Loucy (cell line): ENCODE results near the gene SLX9.

Experiments
- H2AFZ ChIP-seq: fragments of 200-600 bp; sonication (generic); 2 replicates; pipeline ENCODE4 v1.6.0; 2016; ENCODE audit warnings: antibody characterized with exemption, mild to moderate bottlenecking, low read length, moderate library complexity
- H3F3A ChIP-seq: fragments of 200-600 bp; 2 replicates; pipeline ENCODE4 v1.6.0; 2016; ENCODE audit warnings: antibody characterized with exemption, low read depth, mild to moderate bottlenecking
- H3K27me3 ChIP-seq: fragments of 200-600 bp; sonication (generic); 2 replicates; pipeline ENCODE4 v1.6.1; 2014; ENCODE audit warnings: low read length, mild to moderate bottlenecking; ENCODE audit not compliant: insufficient read depth, poor library complexity, severe bottlenecking
- H3K36me3 ChIP-seq: fragments of 200-600 bp; sonication (generic); 2 replicates; pipeline ENCODE4 v1.6.1; 2016; ENCODE audit warnings: low read length; ENCODE audit not compliant: insufficient read depth
- H3K4me1 ChIP-seq: fragments of 200-600 bp; sonication (generic); 2 replicates; pipeline ENCODE4 v1.5.1; 2014; ENCODE audit warnings: low read length, mild to moderate bottlenecking; ENCODE audit not compliant: insufficient read depth, poor library complexity, severe bottlenecking
- H3K4me2 ChIP-seq: fragments of 200-600 bp; sonication (generic); 2 replicates; pipeline ENCODE4 v1.6.0; 2014; ENCODE audit warnings: antibody characterized with exemption, low read length, low read depth, mild to moderate bottlenecking; ENCODE audit not compliant: poor library complexity, severe bottlenecking
- H3K4me3 ChIP-seq: fragments of 200-600 bp; sonication (generic); 2 replicates; pipeline ENCODE4 v1.5.1; 2014; ENCODE audit warnings: low read length, mild to moderate bottlenecking, mixed read lengths; ENCODE audit not compliant: poor library complexity, severe bottlenecking
- H3K79me2 ChIP-seq: fragments of 200-600 bp; sonication (generic); 2 replicates; pipeline ENCODE4 v1.6.1; 2014; ENCODE audit warnings: low read length; ENCODE audit not compliant: insufficient read depth
- H3K9ac ChIP-seq: fragments of 200-600 bp; sonication (generic); 2 replicates; pipeline ENCODE4 v1.6.0; 2014; ENCODE audit warnings: mild to moderate bottlenecking, low read depth, low read length, moderate library complexity; ENCODE audit not compliant: poor library complexity, severe bottlenecking
- H3K9me2 ChIP-seq: fragments of 200-600 bp; sonication (generic); replicated peaks from 2 replicates; pipeline ENCODE4 v1.6.1; 2016; ENCODE audit warnings: low read depth, low read length, mixed read lengths
- H3K9me3 ChIP-seq: fragments of 200-600 bp; sonication (generic); 2 replicates; pipeline ENCODE4 v1.6.1; 2014; ENCODE audit warnings: mild to moderate bottlenecking, antibody characterized with exemption, low read length, low read depth; ENCODE audit not compliant: insufficient read depth
- H4K20me1 ChIP-seq: fragments of 200-600 bp; sonication (generic); 2 replicates; pipeline ENCODE4 v1.6.0; 2014; ENCODE audit warnings: antibody characterized with exemption, low read length, mild to moderate bottlenecking; ENCODE audit not compliant: insufficient read depth, poor library complexity, severe bottlenecking
- CTCF ChIP-seq: fragments of 200-600 bp; sonication (generic); conservative IDR thresholded peaks from 2 replicates; pipeline ENCODE4 v1.5.1; 2014; ENCODE audit warnings: mild to moderate bottlenecking, antibody characterized with exemption, low read length
- EZH2phosphoT487 ChIP-seq: fragments of 200-600 bp; IDR thresholded peaks from 2 replicates; pipeline ENCODE4 v1.6.1; 2018; ENCODE audit warnings: antibody characterized with exemption, mild to moderate bottlenecking, moderate library complexity, borderline replicate concordance

SLX9 gene

GRCh38 chr21:44905016-44905727, 34.7 kb upstream of the SLX9 start:
- TF ChIP-seq CTCF: no peak
- TF ChIP-seq EZH2phosphoT487: no peak
- Histone ChIP-seq H2AFZ (no peak overlapping the region), H3K4me1 (no peaks in the 10 kb centered on the region), H3K79me2 (no peaks in the 10 kb centered on the region; the same call in 1 of the 2 replicates), H3K4me2 (no peak overlapping the region), H3K4me3 (no peak overlapping the region), H3F3A (no peaks in the 10 kb centered on the region), H3K9me3 (no peaks in the 10 kb centered on the region), H3K27me3 (no peaks in the 10 kb centered on the region), H3K36me3 (peaks cover 48% of the 10 kb centered on the region; the same call in 1 of the 2 replicates), H3K9me2 (no peaks in the 10 kb centered on the region), H3K9ac (no peak overlapping the region), H4K20me1 (no peaks in the 10 kb centered on the region)

GRCh38 chr21:44905728-44906090, 34.1 kb upstream of the SLX9 start:
- Histone ChIP-seq H3K79me2 (peaks cover 5% of the 10 kb centered on the region; the same call in 1 of the 2 replicates), H4K20me1 (no peaks in the 10 kb centered on the region), H3K4me3 (no peak overlapping the region), H3K36me3 (peaks cover 43% of the 10 kb centered on the region; the same call in 1 of the 2 replicates), H3K4me2 (no peak overlapping the region), H2AFZ (no peak overlapping the region), H3F3A (no peaks in the 10 kb centered on the region), H3K9me3 (no peaks in the 10 kb centered on the region), H3K9me2 (no peaks in the 10 kb centered on the region), H3K27me3 (no peaks in the 10 kb centered on the region), H3K4me1 (peaks cover 2% of the 10 kb centered on the region), H3K9ac (no peak overlapping the region)
- TF ChIP-seq EZH2phosphoT487: no peak

- Histone ChIP-seq H3K36me3 (peaks cover 26% of the 10 kb centered on the region; the same call in 1 of the 2 replicates), H4K20me1 (no peaks in the 10 kb centered on the region), H3K79me2 (peaks cover 22% of the 10 kb centered on the region; the same call in 1 of the 2 replicates), H3F3A (no peaks in the 10 kb centered on the region), H2AFZ (no peak overlapping the region), H3K4me2 (no peak overlapping the region), H3K27me3 (no peaks in the 10 kb centered on the region), H3K4me1 (peaks cover 19% of the 10 kb centered on the region), H3K9me2 (no peaks in the 10 kb centered on the region), H3K9ac (no peak overlapping the region), H3K4me3 (no peak overlapping the region), H3K9me3 (no peaks in the 10 kb centered on the region)
- TF ChIP-seq CTCF (no peak), EZH2phosphoT487 (no peak)
These were observed 32.4 kb upstream of the SLX9 start for GRCh38 chr21:44907225-44907965.
